ACC112 (cell line): ENCODE data around the gene KAT2A.
"Not testable (repeated sequence)": the region's sequence is repeated elsewhere in the genome, so short reads cannot be mapped to it uniquely, and the experiment has no call there.

ENCODE experiments used
- H2AFZ ChIP-seq: fragments of 200-600 bp; sonication (generic); one replicate; pipeline ENCODE4 v1.6.0; 2017; ENCODE audit warnings: antibody characterized with exemption, low read length; ENCODE audit not compliant: unreplicated experiment
- H3K27ac ChIP-seq: fragments of 200-600 bp; sonication (generic); 2 replicates; pipeline ENCODE4 v1.5.1; 2014; ENCODE audit warnings: low read depth, mild to moderate bottlenecking, antibody characterized with exemption, low read length, moderate library complexity
- H3K27me3 ChIP-seq: fragments of 200-600 bp; sonication (generic); 2 replicates; pipeline ENCODE4 v1.6.1; 2014; ENCODE audit warnings: mild to moderate bottlenecking, antibody characterized with exemption, low read length, moderate library complexity, mixed read lengths; ENCODE audit not compliant: insufficient read depth
- H3K36me3 ChIP-seq: fragments of 200-600 bp; sonication (generic); 2 replicates; pipeline ENCODE4 v1.6.1; 2016; ENCODE audit warnings: mild to moderate bottlenecking, antibody characterized with exemption, low read length, moderate library complexity, mixed read lengths; ENCODE audit not compliant: insufficient read depth
- H3K4me1 ChIP-seq: fragments of 200-600 bp; sonication (generic); one replicate; pipeline ENCODE4 v1.6.1; 2016; ENCODE audit warnings: low read length, mixed read lengths; ENCODE audit not compliant: insufficient read depth, unreplicated experiment, control insufficient read depth
- H3K4me3 ChIP-seq: fragments of 200-600 bp; sonication (generic); 2 replicates; pipeline ENCODE4 v1.5.1; 2014; ENCODE audit warnings: mild to moderate bottlenecking, low read depth, low read length
- H3K79me2 ChIP-seq: fragments of 200-600 bp; sonication (generic); one replicate; pipeline ENCODE4 v1.6.0; 2016; ENCODE audit warnings: low read length; ENCODE audit not compliant: control insufficient read depth, unreplicated experiment, insufficient read depth

KAT2A gene

DNA sequence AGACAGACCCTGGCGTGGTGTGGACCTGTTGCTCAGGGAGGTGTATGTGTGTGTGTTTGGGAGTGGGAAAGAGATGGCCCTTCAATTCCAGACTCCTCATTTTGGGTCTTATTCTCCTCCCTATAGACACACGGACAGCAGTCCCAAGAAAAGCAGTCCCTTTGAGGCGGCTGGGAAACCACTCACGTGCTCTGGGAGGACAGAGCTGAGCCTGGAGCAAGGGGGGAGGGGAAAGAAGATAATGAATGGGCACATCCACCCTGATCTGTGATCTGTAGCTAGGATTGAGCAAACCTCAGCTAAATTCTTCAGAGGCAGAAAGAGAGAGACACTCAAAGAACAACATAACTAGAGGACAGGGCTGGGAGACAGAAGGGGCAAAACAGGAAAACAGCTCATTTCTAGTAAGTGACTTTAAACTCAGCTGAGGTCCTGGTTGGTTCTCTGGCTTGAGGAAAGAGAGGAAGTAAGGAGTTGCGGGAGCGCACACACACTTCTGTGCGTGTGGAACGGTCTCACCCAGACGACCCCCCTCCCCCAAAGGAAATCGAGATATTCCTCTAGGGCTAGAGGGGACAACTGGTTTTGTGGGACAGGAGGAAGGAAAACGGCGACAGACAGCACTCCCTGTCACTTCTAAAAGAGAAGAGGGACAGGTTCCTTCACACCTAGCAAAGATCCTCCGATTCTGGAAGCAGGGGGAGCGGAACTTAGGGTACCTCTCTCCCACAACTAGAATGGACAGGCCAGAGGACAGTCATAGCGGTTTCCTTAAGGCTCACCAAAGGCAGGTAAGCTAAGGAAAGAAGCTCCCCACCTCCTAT lies 33.0 kb upstream of the KAT2A start:
- no peaks in the 10 kb centered on the region for H3K27me3 ChIP-seq
- H3K4me1 ChIP-seq, result peaks cover 14% of the 10 kb centered on the region
- peaks cover 50% of the 10 kb centered on the region for H3K79me2 ChIP-seq
- no peak overlapping the region for H2AFZ ChIP-seq
- no peaks in the 10 kb centered on the region for H3K36me3 ChIP-seq
- H3K4me3 ChIP-seq, result peak overlapping the region; percentile 95
- peak overlapping the region; percentile 51; the same call in 1 of the 2 replicates for H3K27ac ChIP-seq

DNA sequence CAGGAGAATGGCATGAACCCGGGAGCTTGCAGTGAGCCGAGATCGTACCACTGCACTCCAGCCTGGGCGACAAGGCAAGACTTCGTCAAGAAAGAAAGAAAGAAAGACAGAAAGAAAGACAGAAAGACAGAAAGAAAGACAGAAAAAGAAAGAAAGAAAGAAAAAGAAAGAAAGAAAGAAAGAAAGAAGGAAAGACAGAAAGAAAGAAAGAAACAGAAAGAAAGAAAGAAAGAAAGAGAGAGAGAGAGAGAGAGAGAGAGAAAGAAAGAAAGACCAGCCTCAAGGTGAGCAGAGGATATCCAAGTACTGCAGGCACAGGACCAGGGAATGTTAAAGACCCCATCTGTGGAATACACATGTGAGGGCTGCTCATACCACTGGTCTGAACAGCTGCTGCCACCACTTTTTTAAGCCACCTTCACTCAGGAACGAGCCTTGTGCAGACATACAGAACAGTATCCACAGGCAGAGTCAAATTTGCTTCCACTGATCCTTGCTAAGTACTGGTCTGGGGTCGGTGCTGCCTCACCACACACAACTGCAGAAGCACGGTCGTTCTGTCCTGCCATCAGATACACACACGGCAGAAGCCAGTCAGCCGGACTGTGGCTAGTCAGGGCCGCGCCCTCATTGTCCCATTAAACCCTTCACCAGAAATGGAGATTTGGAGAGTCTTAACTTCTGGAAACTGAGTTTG lies 25.9 kb upstream of the KAT2A start:
- H3K27ac ChIP-seq, result no peak overlapping the region
- H2AFZ ChIP-seq, result no peak overlapping the region
- H3K4me1 ChIP-seq, result peaks cover 16% of the 10 kb centered on the region
- no peak overlapping the region for H3K4me3 ChIP-seq
- H3K79me2 ChIP-seq, result peaks cover 75% of the 10 kb centered on the region
- no peaks in the 10 kb centered on the region for H3K36me3 ChIP-seq
- no peaks in the 10 kb centered on the region for H3K27me3 ChIP-seq

DNA sequence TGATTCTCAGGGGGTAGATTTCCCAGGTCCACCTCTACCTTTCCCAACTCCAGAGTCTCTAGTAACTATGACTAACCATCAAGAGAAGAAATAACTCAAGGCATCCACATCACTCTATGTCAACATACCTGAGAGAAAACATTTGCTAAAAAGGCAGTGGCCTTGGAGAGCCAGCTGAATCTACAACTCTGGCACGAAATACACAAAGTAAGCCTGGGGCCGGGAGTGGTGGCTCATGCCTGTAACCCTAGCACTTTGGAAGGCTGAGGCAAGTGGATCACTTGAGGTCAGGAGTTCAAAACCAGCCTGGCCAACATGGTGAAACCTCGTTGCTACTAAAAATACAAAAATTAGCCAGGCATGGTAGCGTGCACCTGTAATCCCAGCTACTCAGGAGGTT lies 22.0 kb upstream of the KAT2A start:
- H3K36me3 ChIP-seq, result not testable (repeated sequence)
- H3K79me2 ChIP-seq, result peaks cover 77% of the 10 kb centered on the region

DNA sequence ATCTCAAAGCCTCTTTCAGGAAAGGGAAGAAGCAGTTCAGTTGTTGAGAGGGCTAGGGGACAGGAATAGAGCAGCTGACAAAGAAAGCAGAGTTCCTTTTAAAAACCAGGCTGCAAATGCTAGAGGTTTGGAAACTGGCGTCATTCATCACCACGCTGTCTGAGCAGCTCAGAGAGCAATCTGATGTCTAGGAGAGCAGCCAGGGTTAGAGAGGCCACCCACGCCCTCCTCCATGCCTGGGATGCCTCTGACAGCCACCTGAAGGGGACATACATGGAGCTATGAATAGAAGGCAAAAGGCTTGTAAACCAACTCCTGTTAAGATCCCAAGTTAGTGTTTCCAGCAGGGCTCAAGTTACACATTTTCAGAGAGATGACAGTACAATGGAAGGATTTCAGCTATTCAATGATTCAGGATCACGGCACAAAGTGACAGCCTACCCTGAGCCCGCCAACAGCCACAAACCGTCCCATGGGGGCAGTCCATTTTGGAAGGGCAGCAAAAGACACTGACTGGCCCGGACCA lies 21.3 kb upstream of the KAT2A start:
- Histone ChIP-seq H3K4me3 (no peak overlapping the region), H3K79me2 (peaks cover 80% of the 10 kb centered on the region), H3K36me3 (0 out of 2 replicates have a peak, but pooled peaks cover 5% of the 10 kb centered on the region), H2AFZ (no peak overlapping the region), H3K27ac (peak overlapping the region; percentile 60), H3K27me3 (no peaks in the 10 kb centered on the region), H3K4me1 (peaks cover 24% of the 10 kb centered on the region)

More for the DNA sequence above, 22.0 kb upstream of the KAT2A start:
- not testable (repeated sequence) for H2AFZ ChIP-seq, H3K27me3 ChIP-seq, H3K4me3 ChIP-seq
- peak overlapping the region; percentile 60 for H3K27ac ChIP-seq
- peaks cover 24% of the 10 kb centered on the region for H3K4me1 ChIP-seq

DNA sequence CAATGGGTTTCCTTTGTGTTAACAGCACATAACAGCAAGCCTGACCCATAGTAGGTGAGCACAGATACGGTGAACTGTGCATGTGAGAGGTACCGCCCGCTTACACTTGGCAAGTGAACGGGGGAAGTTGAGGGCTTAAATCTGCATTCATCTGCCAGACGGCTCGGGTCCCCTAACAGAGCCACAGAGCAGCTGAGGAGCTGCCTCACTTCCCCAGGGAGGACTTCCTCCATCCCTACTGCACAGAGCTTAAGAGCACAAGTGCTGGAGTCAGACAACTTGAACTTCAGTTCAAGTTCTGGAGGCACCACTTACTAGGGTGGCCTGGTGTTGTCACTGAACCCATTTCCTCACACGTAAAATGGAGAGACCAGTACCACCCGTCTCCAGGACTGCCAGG lies 20.2 kb upstream of the KAT2A start:
- H3K36me3 ChIP-seq, result 0 out of 2 replicates have a peak, but pooled peaks cover 5% of the 10 kb centered on the region

DNA sequence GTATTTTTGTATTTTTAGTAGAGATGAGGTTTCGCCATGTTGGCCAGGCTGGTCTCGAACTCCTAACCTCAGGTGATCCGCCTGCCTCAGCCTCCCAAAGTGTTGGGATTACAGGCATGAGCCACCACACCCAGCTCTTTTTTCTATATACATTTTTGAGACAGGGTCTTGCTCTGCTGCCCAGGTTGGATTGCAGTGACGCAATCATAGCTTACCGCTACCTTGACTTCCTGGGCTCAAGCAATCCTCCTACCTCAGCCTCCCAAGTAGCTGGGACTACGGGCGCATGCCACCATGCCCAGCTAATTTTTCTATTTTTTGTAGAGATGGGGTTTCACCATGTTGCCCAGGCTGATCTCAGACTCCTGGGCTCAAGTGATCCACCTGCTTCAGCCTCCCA lies 19.5 kb upstream of the KAT2A start:
- H3K27me3 ChIP-seq, H2AFZ ChIP-seq, H3K27ac ChIP-seq, H3K4me3 ChIP-seq, H3K36me3 ChIP-seq: not testable (repeated sequence)
- Histone ChIP-seq H3K79me2 (peaks cover 82% of the 10 kb centered on the region), H3K4me1 (peaks cover 34% of the 10 kb centered on the region)

More for the DNA sequence above, 20.2 kb upstream of the KAT2A start:
- H3K27ac ChIP-seq, result no peak overlapping the region
- H3K4me1 ChIP-seq, result peaks cover 27% of the 10 kb centered on the region
- no peaks in the 10 kb centered on the region for H3K27me3 ChIP-seq
- no peak overlapping the region for H2AFZ ChIP-seq
- no peak overlapping the region for H3K4me3 ChIP-seq
- peaks cover 80% of the 10 kb centered on the region for H3K79me2 ChIP-seq

DNA sequence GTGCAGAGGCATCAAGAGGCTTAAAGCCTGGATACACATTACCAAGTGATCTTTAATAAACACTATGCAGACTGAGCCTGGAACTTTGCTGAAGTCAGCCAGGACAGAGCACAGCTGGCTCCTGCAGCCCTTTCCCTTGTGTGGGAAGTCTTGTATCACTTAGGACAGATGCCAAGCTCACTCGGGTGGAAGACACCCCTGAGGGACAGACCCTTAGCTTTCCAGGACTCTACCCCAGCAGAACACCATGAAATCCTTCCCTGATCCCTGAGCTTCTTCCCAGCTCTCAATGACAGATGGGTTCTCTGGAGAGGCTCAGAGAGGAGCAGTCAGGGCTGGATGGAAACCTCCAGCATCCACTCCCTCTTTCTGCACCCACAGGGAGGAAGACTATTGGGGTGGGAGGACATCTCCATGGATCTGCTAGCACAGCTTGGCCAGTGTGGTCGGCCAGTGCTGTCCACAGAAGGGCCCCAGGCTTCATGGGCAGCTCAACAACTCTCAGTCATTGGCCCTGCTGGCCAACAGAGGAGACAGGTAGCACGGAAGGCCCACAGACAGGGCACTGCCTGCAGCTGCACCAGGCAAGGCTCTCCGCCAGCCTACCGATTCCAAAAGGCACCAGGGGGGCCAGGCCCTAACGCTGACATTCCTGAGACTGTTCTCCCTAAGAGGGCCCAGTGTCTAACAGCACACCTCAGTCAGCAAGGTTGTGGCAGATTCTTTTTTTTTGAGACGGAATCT lies 17.8 kb upstream of the KAT2A start:
- no peak overlapping the region for H3K4me3 ChIP-seq
- no peak overlapping the region for H2AFZ ChIP-seq
- H3K27me3 ChIP-seq, result no peaks in the 10 kb centered on the region
- no peak overlapping the region for H3K27ac ChIP-seq
- peaks cover 42% of the 10 kb centered on the region for H3K4me1 ChIP-seq
- peaks cover 84% of the 10 kb centered on the region for H3K79me2 ChIP-seq
- 0 out of 2 replicates have a peak, but pooled peaks cover 5% of the 10 kb centered on the region for H3K36me3 ChIP-seq

DNA sequence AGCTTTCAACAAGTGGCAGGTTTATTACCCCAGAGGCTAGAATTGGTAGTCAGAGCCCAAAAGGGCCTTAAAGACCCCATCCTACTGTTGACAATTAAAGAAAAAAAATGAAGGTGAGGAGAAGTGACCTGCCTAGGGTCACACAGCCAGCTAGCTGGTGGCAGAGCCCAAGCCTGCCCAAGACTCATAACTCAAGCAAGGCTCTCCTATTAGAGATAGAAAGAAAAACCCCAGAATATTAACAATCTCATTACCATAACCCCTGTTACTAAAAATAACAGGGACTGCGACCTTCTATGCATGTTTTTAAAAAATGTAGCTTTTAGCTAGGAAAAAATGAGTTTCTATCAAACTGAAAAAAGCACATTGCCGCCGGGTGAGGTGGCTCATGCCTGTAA lies 15.5 kb upstream of the KAT2A start:
- H3K36me3 ChIP-seq, result 0 out of 2 replicates have a peak, but pooled peaks cover 5% of the 10 kb centered on the region
- peaks cover 84% of the 10 kb centered on the region for H3K79me2 ChIP-seq
- H2AFZ ChIP-seq, result no peak overlapping the region
- H3K4me1 ChIP-seq, result peaks cover 44% of the 10 kb centered on the region
- H3K27ac ChIP-seq, result 0 out of 2 replicates have a peak overlapping the region, but pooled peaks have one; percentile 60
- H3K4me3 ChIP-seq, result no peak overlapping the region
- no peaks in the 10 kb centered on the region for H3K27me3 ChIP-seq

DNA sequence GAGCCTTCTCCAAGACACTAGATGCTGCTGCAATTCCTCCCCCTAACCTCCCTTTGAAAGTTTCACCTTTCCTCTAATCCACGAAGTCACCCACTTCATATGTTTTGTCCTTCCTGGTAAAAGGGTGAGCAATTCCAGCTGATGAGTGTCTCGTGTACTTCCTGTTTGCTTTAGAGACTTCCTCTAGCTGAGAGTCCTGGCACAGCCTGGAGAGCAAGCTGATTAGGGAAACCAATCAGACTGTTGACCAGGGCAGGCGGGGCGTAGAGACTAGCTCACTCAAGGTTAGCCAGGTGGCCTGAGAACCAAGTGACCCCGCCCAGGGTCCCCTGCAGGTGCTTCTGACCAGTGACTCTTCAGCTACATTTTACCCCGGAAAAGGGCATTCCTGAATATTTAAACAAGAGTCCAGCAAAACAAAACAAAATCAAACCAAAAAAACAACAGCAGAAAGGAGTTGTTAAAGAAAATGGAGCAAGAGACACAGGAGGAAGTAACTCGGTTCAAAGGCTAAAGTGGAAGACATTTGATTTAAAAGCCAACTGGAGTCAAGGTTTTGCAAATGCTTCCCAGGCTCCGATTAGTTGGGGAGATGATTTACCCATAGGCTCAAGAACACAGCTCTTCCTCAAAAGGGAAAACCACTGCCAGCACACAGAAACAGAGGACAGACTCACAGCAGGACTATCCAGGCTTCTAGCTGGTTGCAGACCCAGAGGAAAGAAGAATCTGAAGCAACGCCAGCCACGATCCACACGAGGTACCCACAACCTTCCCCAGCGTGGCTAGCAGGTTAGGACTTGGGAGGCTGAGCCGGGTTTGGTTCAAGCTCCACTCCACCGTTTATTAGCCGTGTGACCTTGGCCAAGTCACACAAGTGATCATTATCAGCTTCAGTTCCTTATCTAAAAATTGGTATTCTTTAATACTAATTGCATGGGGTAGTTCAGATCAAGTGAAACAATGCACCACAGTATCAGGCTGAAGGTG lies 14.8 kb upstream of the KAT2A start:
- Histone ChIP-seq H3K27me3 (no peaks in the 10 kb centered on the region), H3K4me1 (peaks cover 46% of the 10 kb centered on the region), H2AFZ (no peak overlapping the region), H3K79me2 (peaks cover 84% of the 10 kb centered on the region), H3K36me3 (no peaks in the 10 kb centered on the region), H3K27ac (peak overlapping the region; percentile 60), H3K4me3 (no peak overlapping the region)
